HEK293T (cell line): ENCODE measurements around the gene WASF3.
A peak's percentile ranks its signal among the peaks of the same experiment; 100 is the strongest.

Experiments used
- CTCF ChIA-PET: fragments of 350-600 bp; formaldehyde crosslinking; extraction: SDS; loops from one replicate; lab custom pipeline; 2021; ENCODE audit warnings: antibody characterized with exemption, inconsistent platforms; lab: Yijun Ruan, JAX
- POLR2A ChIA-PET: fragments of 350-600 bp; formaldehyde crosslinking; extraction: SDS; loops from one replicate; lab custom pipeline; 2020; ENCODE audit warnings: antibody characterized with exemption, inconsistent platforms; lab: Yijun Ruan, JAX
- DNase-seq: peaks from one replicate; pipeline ENCODE4 v3.0.0; 2012; ENCODE audit warnings: mixed read lengths; ENCODE audit errors: extremely low spot score
- ARNT ChIP-seq: fragments of 450-650 bp; IDR thresholded peaks from 2 replicates; pipeline ENCODE4 v1.6.1; 2017; ENCODE audit warnings: mild to moderate bottlenecking
- BHLHE40 ChIP-seq: fragments of 450-650 bp; IDR thresholded peaks from 2 replicates; pipeline ENCODE4 v1.6.1; 2016; ENCODE audit warnings: mild to moderate bottlenecking, moderate library complexity, borderline replicate concordance
- CTBP1 ChIP-seq: fragments of 450-650 bp; IDR thresholded peaks from 2 replicates; pipeline ENCODE4 v1.6.1; 2016; ENCODE audit warnings: borderline replicate concordance
- ELF4 ChIP-seq: fragments of 450-650 bp; IDR thresholded peaks from 2 replicates; pipeline ENCODE4 v1.6.1; 2017; ENCODE audit warnings: antibody characterized with exemption
- FOXA1 ChIP-seq: fragments of 450-650 bp; IDR thresholded peaks from 2 replicates; pipeline ENCODE4 v1.6.1; 2016; ENCODE audit warnings: mild to moderate bottlenecking
- FOXK2 ChIP-seq: fragments of 450-650 bp; IDR thresholded peaks from 2 replicates; pipeline ENCODE4 v1.6.1; 2016; ENCODE audit warnings: mild to moderate bottlenecking
- FOXM1 ChIP-seq: fragments of 450-650 bp; IDR thresholded peaks from 2 replicates; pipeline ENCODE4 v1.6.1; 2017; ENCODE audit warnings: mild to moderate bottlenecking, borderline replicate concordance
- HDGF ChIP-seq: fragments of 450-650 bp; IDR thresholded peaks from 2 replicates; pipeline ENCODE4 v1.6.1; 2017; ENCODE audit warnings: antibody characterized with exemption, borderline replicate concordance
- L3MBTL2 ChIP-seq: fragments of 450-650 bp; conservative IDR thresholded peaks from 2 replicates; pipeline ENCODE4 v1.6.1; 2016; ENCODE audit warnings: mild to moderate bottlenecking
- LEF1 ChIP-seq: fragments of 450-650 bp; IDR thresholded peaks from 2 replicates; pipeline ENCODE4 v1.6.1; 2017; ENCODE audit warnings: mild to moderate bottlenecking, borderline replicate concordance
- NFRKB ChIP-seq: fragments of 450-650 bp; IDR thresholded peaks from 2 replicates; pipeline ENCODE4 v1.6.1; 2016; ENCODE audit warnings: mild to moderate bottlenecking, moderate library complexity
- PKNOX1 ChIP-seq: fragments of 450-650 bp; IDR thresholded peaks from 2 replicates; pipeline ENCODE4 v1.6.1; 2016
- SP1 ChIP-seq: fragments of 450-650 bp; IDR thresholded peaks from 2 replicates; pipeline ENCODE4 v1.6.1; 2017
- SUZ12 ChIP-seq: fragments of 450-650 bp; IDR thresholded peaks from 2 replicates; pipeline ENCODE4 v1.6.1; 2016; ENCODE audit warnings: mild to moderate bottlenecking
- TARDBP ChIP-seq: fragments of 450-650 bp; IDR thresholded peaks from 2 replicates; pipeline ENCODE4 v1.6.1; 2016
- ZNF384 ChIP-seq: fragments of 450-650 bp; IDR thresholded peaks from 2 replicates; pipeline ENCODE4 v1.6.1; 2016

WASF3 gene

GRCh38 chr13:26555413-26555812 lies 2.1 kb upstream of the WASF3 start:
- CTCF ChIA-PET, result no interaction called here
- TF ChIP-seq TARDBP (no peak), LEF1 (no peak), FOXA1 (no peak), ZNF384 (no peak), NFRKB (no peak), PKNOX1 (no peak), BHLHE40 (no peak), L3MBTL2 (no peak)
- POLR2A ChIA-PET, result no interaction called here
- no peak for DNase-seq

GRCh38 chr13:26557051-26557392 lies 461 bp upstream of the WASF3 start:
- no peak for DNase-seq
- TF ChIP-seq ELF4, result no peak
- TF ChIP-seq LEF1, result no peak
- no peak for TF ChIP-seq SUZ12
- TF ChIP-seq CTBP1, result no peak
- TF ChIP-seq L3MBTL2, result no peak
- TF ChIP-seq ZNF384, result no peak
- TF ChIP-seq TARDBP, result no peak
- no peak for TF ChIP-seq NFRKB
- no peak for TF ChIP-seq FOXA1
- no peak for TF ChIP-seq SP1
- TF ChIP-seq PKNOX1, result no peak
- no peak for TF ChIP-seq FOXM1
- TF ChIP-seq ARNT, result no peak
- no peak for TF ChIP-seq BHLHE40
- no peak for TF ChIP-seq FOXK2
- TF ChIP-seq HDGF, result no peak
- CTCF ChIA-PET, result no interaction called here
- POLR2A ChIA-PET, result interaction anchor here (1.1 kb wide), 1 partner anchor 42 kb away, joined by 3 read pairs; no protein-coding TSS in a partner anchor

GRCh38 chr13:26558074-26558805 lies 757 bp downstream of the WASF3 start:
- POLR2A ChIA-PET, result no interaction called here
- peak; percentile 25 for DNase-seq
- TF ChIP-seq L3MBTL2 (peak; percentile 86), NFRKB (no peak)
- CTCF ChIA-PET, result no interaction called here

GRCh38 chr13:26558987-26559386 lies 1.5 kb downstream of the WASF3 start:
- POLR2A ChIA-PET, result no interaction called here
- TF ChIP-seq NFRKB, result no peak
- CTCF ChIA-PET, result no interaction called here

GRCh38 chr13:26560456-26560855 lies 3.0 kb downstream of the WASF3 start:
- CTCF ChIA-PET, result interaction anchor here (0.7 kb wide), 1 partner anchor 370 kb away, joined by 3 read pairs; no protein-coding TSS in a partner anchor
- no peak for DNase-seq
- POLR2A ChIA-PET, result no interaction called here
- TF ChIP-seq ELF4 (no peak), BHLHE40 (no peak), FOXM1 (no peak), ARNT (no peak), TARDBP (no peak), L3MBTL2 (no peak), FOXA1 (no peak), ZNF384 (no peak), SUZ12 (no peak)

More at GRCh38 chr13:26558987-26559386, 1.5 kb downstream of the WASF3 start:
- DNase-seq, result no peak

- TF ChIP-seq PKNOX1 (no peak), L3MBTL2 (no peak), ZNF384 (no peak), FOXA1 (no peak), SUZ12 (no peak), TARDBP (no peak), CTBP1 (no peak), NFRKB (no peak), LEF1 (no peak), SP1 (no peak)
- POLR2A ChIA-PET, result no interaction called here
- CTCF ChIA-PET, result interaction anchor here (0.5 to 0.7 kb wide), 2 partner anchors 13 to 369 kb away, joined by 3 read pairs; no protein-coding TSS in a partner anchor
- DNase-seq, result no peak
Observed at GRCh38 chr13:26561067-26561466, 3.6 kb downstream of the WASF3 start.
